Fibroblast of villous mesenchyme (primary cell): ENCODE measurements around the gene BAIAP3. TPM values are rescaled to one million over a fixed set of nuclear protein-coding genes. Genes with fewer than 3 reads are reported as not detected.
"Not testable (repeated sequence)": the region's sequence is repeated elsewhere in the genome, so short reads cannot be mapped to it uniquely, and the experiment has no call there.

Experiments
- DNase-seq: peaks from one replicate; pipeline ENCODE4 v3.0.0-alpha.2; 2010; ENCODE audit warnings: low read depth
- H3K4me3 ChIP-seq: 2 replicates; pipeline ENCODE4 v1.5.1; 2011; ENCODE audit warnings: low read depth, mild to moderate bottlenecking, low read length
- total RNA-seq: library from RNA; depleted of rRNA; stranded (reverse); fragments of >200 nt; gene quantifications from 2 replicates; pipeline ENCODE4 v1.2.3, GENCODE V29; 2012
- TF ChIP-seq, protein P1 (sequence below): IDR thresholded peaks from 2 replicates; pipeline ENCODE4 v1.5.1; 2012; ENCODE audit warnings: low read depth, mild to moderate bottlenecking, low read length; ENCODE audit not compliant: insufficient read depth

The BAIAP3 gene
- total RNA-seq, 1 donor, result under 0.01 TPM

DNA sequence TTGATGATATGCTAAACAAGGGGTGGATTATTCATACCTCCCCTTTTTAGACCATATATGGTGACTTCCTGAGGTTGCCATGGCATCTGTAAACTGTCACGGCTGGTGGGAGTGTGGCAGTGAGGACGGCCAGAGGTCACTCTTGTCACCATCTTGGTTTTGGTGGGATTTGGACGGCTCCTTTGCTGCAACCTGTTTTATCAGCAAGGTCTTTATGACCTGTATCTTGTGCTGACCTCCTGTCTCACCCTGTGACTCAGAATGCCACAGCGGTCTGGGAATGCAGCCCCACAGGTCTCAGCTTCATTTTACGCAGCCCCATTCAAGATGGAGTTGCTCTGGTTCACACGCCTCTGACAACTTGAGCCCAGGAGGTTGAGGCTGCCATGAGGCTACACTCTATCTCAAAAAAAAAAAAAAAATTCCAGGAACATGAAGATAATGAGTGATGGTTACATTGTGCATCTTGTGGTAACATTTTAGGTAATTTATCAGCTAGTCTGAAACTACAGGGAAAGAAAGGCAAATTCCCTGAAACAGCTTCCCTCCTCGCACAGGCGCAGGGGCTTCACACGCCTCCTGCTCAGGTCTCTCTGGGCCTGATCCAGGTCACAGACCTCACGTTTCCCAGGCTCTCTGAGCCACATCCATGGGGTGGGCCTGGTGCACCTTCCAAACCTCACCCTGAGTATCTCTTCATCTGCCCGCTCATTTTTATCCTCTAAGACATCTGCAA, 39.4 kb upstream of the BAIAP3 start:
- no peak for DNase-seq
- TF ChIP-seq, protein P1, sequence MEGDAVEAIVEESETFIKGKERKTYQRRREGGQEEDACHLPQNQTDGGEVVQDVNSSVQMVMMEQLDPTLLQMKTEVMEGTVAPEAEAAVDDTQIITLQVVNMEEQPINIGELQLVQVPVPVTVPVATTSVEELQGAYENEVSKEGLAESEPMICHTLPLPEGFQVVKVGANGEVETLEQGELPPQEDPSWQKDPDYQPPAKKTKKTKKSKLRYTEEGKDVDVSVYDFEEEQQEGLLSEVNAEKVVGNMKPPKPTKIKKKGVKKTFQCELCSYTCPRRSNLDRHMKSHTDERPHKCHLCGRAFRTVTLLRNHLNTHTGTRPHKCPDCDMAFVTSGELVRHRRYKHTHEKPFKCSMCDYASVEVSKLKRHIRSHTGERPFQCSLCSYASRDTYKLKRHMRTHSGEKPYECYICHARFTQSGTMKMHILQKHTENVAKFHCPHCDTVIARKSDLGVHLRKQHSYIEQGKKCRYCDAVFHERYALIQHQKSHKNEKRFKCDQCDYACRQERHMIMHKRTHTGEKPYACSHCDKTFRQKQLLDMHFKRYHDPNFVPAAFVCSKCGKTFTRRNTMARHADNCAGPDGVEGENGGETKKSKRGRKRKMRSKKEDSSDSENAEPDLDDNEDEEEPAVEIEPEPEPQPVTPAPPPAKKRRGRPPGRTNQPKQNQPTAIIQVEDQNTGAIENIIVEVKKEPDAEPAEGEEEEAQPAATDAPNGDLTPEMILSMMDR, result no peak
- H3K4me3 ChIP-seq, result no peak overlapping the region

DNA sequence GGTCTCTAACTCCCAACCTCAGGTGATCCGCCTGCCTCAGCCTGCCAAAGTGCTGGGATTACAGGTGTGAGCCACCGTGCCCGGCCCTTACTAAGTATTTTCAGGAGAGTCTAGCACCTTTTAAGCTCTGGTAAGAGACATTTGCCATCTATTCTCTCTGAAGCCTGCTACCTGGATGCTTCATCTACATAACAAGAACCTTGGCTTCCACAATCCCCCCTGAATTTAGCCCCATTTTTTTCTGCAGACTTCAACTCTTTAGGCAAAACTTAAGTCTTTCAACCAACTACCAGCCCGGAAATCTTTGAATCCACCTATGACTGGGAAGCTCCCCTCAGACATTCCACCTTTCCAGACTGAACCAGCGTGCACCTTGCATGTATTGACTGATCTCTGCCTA, 38.0 kb upstream of the BAIAP3 start:
- no peak for DNase-seq
- TF ChIP-seq, protein P1, result no peak

DNA sequence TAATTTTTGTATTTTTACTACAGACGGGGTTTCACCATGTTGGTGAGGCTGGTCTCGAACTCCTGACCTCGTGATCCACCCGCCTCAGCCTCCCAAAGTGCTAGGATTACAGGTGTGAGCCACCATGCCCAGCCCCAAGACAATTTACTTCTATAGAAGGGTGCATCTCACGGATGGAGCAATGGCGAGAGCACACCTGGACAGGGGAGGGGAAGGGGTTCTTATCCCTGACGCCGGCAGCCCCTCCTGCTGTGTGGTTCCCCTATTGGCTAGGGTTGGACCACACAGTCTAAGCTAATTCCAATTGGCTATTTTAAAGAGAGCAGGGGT, 36.8 kb upstream of the BAIAP3 start:
- DNase-seq, result not testable (repeated sequence)

More for the DNA sequence above, 38.0 kb upstream of the BAIAP3 start:
- no peak overlapping the region for H3K4me3 ChIP-seq

GRCh38 chr16:1297018-1297696, 36.3 kb upstream of the BAIAP3 start:
- no peak overlapping the region for H3K4me3 ChIP-seq
- TF ChIP-seq, protein P1, result no peak
- DNase-seq, result peak; percentile 42

More for the DNA sequence above, 36.8 kb upstream of the BAIAP3 start:
- not testable (repeated sequence) for H3K4me3 ChIP-seq

- TF ChIP-seq, protein P1, result no peak
- no peak for DNase-seq
- H3K4me3 ChIP-seq, result no peak overlapping the region
These were observed 35.0 kb upstream of the BAIAP3 start for GRCh38 chr16:1298406-1298805.

- DNase-seq, result no peak
- TF ChIP-seq, protein P1, result no peak
- no peak overlapping the region for H3K4me3 ChIP-seq
These were observed 34.2 kb upstream of the BAIAP3 start for GRCh38 chr16:1299012-1299867.

GRCh38 chr16:1299868-1300203, 33.6 kb upstream of the BAIAP3 start:
- no peak for DNase-seq
- no peak overlapping the region for H3K4me3 ChIP-seq
- TF ChIP-seq, protein P1, result no peak
